Stimulated activated CD8-positive, alpha-beta memory T cell treated with anti-CD3 and anti-CD28 coated beads, Interleukin-15, amount 100 ng/mL, for 4 hours (primary cell): ENCODE data around the gene LCOR.

Experiments
- DNase-seq, 2 donors: peaks; one replicate each; pipeline ENCODE4 v3.0.0-alpha.2; 2020; ENCODE audit warnings: low read depth in 2 of 2

The LCOR gene

GRCh38 chr10:96890172-96890513 is 58.0 kb downstream of the LCOR start:
- no peak for DNase-seq

DNA sequence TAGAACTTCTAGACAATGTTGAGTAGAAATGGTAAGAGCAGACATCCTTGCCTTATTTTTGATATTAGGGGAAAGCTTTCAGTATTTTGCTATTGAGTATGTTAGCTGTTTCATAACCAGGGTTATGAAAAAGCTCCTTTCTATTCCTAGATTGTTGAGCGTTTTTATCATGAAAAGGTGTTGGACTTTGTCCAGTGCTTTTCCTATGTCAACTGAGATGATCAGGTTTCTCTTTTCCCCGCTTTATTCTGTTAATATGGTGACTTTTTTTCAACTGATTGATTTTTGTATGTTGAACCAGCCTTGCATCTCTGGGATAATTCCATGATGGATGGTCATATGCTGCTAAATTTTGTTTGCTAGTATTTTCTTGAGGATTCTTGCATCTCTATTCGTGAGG is 58.5 kb downstream of the LCOR start:
- no peak for DNase-seq

DNA sequence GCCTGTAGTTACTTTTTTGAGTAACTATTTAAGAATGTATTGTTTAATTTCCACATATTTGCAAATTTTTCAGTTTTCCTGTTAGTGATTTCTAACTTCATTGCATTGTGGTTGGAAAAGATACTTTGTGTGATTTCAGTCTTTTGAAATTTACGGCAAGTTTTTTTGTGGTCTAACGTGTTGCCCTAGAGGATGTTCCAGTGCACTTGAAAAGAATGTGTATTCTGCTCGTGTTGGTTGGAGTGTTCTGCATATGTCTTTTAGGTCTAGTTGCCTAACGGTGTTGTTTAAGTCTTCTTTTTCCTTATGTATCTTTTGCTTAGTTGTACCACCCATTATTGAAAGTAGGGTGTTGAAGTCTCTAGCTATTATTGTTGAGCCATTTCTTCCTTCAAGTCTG is 59.7 kb downstream of the LCOR start:
- no peak for DNase-seq

GRCh38 chr10:96895662-96896424 is 63.7 kb downstream of the LCOR start:
- no peak for DNase-seq

DNA sequence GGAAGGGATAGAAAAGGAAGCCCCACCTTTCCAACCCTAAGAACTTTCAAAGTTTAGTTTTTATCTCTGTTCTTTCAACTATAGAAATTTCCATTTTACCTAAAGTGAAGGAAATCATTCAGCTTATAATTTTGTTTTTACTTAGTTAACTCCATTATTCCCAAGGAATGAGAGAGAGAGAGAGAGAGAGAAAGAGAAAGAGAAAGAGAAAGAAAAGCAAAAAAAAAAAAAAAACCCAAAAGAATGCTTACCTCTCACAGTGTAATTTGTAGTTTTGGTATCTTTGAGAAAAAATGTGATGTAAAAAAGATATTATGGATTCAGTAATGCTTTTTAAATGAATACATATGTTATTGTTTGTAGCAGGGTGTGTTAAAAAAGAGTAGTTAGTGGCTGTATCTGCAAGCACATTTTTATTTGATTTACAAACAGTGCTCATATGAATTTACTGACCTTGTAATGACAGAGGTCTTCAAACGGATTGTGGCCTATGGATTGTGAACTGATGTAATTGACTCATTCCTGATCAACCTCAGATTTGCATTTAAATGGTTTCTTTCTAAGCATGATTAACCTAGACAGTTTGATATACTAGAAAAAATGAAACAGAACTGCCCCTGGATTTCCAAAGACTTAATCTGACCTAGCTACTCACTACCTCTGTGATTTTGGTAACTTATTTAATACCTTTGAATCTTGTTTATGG is 64.9 kb downstream of the LCOR start:
- DNase-seq = no peak

- no peak for DNase-seq
Measured at GRCh38 chr10:96902117-96902516, 70.0 kb downstream of the LCOR start.

DNA sequence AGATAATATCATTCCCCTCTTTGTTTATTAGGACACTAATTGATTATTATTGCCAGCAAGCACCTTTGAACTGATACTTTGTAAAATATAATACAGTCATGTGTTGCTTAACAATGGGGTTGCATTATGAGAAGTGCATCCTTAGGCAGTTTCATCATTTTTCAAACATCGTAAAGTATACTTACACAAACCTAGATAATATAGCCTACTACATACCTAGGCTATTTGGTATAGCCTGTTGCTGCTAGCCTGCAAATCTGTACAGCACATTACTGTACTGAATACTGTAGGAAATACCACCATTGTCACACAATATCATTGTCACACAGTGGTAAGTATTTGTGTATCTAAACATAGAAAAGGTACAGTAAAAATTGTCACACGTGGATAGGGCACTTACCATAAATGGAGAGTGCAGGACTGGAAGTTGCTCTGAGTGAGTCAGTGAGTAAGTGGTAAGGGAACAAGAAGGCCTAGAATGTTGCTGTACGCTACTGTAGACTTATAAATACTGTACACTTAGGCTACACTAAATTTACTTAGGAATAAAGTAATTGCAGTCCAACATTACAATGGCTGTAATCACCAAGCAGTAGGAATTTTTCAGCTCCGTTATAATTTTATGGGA is 70.7 kb downstream of the LCOR start:
- no peak for DNase-seq

- no peak for DNase-seq
Measured at GRCh38 chr10:96904648-96905047, 72.5 kb downstream of the LCOR start.

DNA sequence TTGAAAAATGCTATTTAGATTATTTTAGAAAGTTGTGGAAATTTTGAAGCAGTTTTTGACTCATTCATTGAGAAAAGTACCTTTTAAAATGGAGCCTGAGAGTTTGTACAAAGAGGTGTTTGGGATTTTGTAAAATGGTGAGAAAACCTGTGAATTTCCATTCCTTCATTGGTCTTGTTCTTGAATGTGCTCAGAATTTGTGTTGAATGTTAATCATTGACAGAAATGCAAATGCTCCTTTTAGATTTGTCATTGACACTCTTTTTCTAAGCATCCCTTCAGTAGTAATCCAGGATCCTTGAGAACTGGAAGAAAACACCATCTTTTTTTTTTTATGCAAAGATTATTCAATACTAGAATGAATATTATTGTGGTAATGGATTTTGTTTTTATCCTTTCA is 74.8 kb downstream of the LCOR start:
- DNase-seq = no peak

DNA sequence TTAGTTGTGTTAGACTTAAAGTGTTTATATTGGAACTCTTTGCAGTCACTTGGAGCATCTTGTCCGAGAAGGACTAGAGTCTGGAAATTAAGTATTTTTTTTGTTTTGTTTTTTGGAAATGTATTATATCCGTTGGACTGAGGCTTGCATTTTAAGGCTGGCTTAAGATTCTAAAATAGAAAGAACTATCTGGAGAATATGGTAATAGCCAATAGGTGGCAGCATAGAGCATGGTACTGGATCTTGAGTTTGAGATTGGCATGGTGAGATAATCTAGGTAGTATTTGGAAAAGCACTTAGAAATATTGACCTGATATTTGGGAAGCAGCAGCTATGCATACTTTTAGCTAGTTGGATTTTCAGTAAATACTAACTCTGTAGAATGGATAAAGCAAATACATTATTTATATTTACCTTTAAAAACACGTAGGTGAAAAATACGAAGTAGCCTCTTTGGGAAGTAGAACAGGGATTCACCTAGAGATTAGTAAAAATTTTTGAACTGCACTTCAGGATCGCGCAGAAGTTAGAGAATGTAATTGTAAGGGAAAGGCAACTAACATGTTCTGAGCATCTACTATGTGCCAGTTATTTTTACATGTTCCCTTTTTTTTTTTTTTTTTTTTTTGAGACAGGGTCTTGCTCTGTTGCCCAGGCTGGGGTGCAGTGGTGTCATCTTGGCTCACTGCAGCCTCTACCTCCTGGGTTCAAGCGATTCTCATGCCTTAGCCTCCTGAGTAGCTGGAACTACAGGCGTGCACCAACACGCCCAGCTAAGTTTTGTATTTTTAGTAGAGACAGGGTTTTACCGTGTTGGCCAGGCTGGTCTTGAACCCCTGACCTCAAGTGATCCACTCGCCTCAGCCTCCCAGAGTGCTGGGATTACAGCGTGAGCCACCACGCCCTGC is 78.6 kb downstream of the LCOR start:
- no peak for DNase-seq

DNA sequence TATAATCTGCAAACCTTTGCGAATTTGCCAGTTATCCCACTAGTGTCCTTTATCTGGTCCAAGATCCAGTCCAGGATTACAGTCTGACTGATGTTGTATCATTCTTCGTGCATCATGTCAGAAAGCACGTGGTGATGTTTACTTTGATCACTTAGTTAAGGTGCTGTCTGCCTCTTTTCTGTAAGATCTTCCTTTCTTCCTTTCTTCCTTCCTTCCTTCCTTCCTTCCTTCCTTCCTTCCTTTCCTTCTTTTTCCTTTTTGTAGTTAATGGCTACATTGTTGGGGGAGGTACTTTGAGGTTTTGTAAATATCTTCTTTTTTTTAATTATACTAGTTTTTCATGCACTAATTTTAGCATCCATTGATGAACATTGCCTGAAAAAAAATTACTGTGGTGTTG is 80.3 kb downstream of the LCOR start:
- no peak for DNase-seq

DNA sequence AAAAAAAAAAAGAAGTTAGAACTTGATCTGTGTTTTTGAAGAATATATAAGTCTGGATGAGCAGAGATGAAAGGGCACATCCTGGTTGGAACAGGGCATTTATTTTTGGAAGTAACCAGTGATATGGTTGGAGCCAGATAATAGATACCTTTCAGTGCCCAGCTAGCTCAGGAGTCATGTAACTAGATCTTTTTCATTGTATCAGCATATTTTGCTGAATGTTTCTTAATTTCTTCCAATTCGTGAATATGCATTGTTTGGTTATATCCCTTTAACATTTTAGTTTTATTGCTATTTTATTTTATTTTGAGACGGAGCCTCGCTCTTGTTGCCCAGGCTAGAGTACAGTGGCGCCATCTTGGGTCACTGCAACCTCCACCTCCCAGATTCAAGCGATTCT is 81.8 kb downstream of the LCOR start:
- DNase-seq = no peak

DNA sequence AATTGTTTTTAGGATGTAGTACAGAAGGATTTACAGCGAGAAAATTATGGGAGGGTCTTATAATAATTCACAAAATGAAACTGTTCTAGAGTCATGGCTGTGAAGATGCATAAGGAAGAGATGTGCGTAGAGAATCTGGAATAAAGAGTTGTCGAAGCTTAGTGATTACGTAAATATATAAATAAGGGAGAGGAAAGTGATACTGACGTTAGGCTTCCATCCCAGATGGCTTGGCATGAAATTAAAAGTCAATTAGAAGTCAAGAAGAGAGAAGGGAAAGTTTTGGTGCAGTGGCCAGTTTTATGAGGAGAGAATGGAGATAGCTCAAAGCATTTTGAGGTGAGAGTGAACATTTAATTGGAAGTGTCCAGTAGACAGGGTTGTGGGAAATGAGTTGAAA is 85.5 kb downstream of the LCOR start:
- DNase-seq = no peak

GRCh38 chr10:96918214-96919002 is 86.3 kb downstream of the LCOR start:
- no peak for DNase-seq

- DNase-seq = no peak
Measured at GRCh38 chr10:96919785-96920430, 87.8 kb downstream of the LCOR start.

- DNase-seq = no peak
Measured at GRCh38 chr10:96921655-96922054, 89.6 kb downstream of the LCOR start.

DNA sequence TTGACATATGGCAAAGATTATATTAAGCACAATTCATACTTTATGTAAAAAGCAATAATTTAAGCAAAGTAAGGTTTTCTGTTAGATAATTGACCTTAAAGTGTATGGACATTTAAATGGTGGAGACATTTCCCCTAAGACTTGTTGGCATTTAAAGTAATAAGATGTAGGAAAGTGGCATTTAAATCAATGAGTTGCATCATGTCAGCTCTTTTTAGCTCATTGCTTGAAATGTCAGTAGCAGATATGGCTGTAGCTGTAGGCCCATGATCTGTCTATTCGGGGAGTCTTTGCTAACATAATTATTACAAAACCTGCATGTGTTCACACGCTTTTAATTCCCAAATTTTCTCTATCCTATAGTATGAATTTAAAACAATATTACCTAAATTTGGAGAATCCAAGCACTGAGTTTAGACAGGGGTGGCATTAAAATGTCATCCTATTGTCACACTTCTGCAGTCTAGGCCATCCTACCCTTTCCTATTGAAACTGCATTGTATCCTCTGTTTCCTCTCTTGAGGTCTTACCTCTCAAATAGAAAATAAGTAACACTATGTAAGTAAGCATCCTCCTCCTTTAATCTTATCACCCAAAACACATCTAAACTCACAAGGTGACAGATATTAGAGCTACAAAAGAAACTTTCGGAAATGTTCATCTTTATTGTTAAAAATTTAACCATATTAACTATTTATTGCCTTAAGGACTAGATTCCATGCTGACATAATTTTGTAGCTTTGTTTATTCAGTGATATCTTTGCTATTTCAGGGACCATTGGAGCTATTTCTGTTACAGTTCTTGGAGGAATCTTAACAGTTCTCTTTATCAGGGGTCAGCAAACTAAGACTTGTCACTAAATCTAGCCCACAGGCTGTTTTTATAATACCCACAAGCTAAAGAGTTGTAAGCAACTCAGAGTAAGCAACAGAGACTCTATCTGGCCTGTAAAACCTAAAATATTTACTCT is 91.2 kb downstream of the LCOR start:
- DNase-seq = no peak

- DNase-seq = no peak
Measured at GRCh38 chr10:96924861-96925260, 92.8 kb downstream of the LCOR start.

GRCh38 chr10:96930469-96930868 is 98.4 kb downstream of the LCOR start:
- no peak for DNase-seq

GRCh38 chr10:96935148-96935547 is 103.0 kb downstream of the LCOR start:
- no peak for DNase-seq
